ENCODE results near the gene CCDC195.

GRCh38 chr2:224749136-224749535, 33.0 kb upstream of the CCDC195 start:
- no peak for TF ChIP-seq CTCF (IDR thresholded peaks at IDR 0.05; ENCODE audit: low read depth, low read length)
- TF ChIP-seq EZH2phosphoT487 (IDR thresholded peaks at IDR 0.05; ENCODE audit: low read depth): no peak
